ENCODE results near the gene COG2.

DNA sequence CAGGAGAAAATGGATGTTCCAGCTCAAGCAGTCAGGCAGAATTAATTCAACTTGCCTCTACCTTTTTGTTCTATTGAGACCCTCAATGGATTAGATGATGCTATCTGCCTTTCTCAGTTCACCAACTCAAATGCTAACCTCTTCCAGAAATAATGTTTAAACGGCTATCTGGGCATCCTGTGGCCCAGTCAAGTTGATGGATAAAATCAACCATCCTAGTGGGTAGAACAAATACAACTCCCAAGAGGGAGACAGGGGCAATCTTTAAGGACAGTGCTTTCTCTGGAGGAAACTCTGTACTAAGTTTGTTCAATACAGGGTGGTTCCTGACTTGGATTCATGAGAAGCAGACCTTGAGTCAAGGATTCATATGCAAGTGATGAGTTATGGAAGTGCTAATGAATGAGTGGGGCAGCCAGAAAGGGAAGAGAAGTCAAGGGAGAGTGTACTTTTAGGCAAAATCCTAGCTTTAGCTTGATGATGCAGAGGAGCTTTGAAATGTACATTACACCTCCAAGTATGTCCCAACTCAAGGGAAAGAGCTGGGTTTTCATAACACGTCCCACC, 49.4 kb upstream of the COG2 start:
- TF ChIP-seq, protein P1, sequence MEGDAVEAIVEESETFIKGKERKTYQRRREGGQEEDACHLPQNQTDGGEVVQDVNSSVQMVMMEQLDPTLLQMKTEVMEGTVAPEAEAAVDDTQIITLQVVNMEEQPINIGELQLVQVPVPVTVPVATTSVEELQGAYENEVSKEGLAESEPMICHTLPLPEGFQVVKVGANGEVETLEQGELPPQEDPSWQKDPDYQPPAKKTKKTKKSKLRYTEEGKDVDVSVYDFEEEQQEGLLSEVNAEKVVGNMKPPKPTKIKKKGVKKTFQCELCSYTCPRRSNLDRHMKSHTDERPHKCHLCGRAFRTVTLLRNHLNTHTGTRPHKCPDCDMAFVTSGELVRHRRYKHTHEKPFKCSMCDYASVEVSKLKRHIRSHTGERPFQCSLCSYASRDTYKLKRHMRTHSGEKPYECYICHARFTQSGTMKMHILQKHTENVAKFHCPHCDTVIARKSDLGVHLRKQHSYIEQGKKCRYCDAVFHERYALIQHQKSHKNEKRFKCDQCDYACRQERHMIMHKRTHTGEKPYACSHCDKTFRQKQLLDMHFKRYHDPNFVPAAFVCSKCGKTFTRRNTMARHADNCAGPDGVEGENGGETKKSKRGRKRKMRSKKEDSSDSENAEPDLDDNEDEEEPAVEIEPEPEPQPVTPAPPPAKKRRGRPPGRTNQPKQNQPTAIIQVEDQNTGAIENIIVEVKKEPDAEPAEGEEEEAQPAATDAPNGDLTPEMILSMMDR (IDR thresholded peaks at IDR 0.05 in 4 of 5, conservative IDR thresholded peaks at IDR 0.05 in 1 of 5), result no peak
- TF ChIP-seq POLR2A (IDR thresholded peaks at IDR 0.05), result no peak

Measured in gastrocnemius medialis (tissue), 4 donors.